Hematopoietic multipotent progenitor cell treated with erythropoietin and hydrocortisone succinate and interleukin-3 and kit ligand, for 15 days (in vitro differentiated cells): Measurements from ENCODE around the gene PAFAH1B2.
"Not testable (repeated sequence)": the region's sequence is repeated elsewhere in the genome, so short reads cannot be mapped to it uniquely, and the experiment has no call there.

Experiments
- DNase-seq: peaks from one replicate; pipeline ENCODE4 v3.0.0-alpha.2; 2015; ENCODE audit warnings: low spot score

Gene PAFAH1B2

GRCh38 chr11:117172724-117173421, 28.8 kb downstream of the PAFAH1B2 start:
- DNase-seq: no peak

- DNase-seq: no peak
These were observed 31.0 kb downstream of the PAFAH1B2 start for GRCh38 chr11:117175104-117175503.

- no peak for DNase-seq
These were observed 31.7 kb downstream of the PAFAH1B2 start for GRCh38 chr11:117175781-117176180.

DNA sequence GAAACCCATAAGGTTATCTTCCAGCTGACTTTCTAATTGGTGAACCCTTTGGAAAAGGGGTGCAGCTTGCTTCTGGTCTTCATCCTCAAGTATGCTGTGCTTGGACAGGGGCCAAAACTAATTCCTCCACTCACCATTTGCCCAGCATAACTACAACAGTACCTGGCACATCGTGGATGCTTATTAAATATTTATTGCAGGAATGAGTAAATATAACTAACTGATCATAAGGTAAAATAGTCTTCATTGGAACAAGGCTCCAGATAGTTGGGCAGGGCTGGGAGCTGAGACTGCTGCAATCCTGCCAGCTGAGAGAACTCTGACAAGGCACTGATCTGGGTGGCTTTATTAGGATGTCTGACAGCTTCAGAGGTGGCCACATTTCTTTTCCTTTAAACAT, 32.1 kb downstream of the PAFAH1B2 start:
- no peak for DNase-seq

GRCh38 chr11:117177534-117178209, 33.6 kb downstream of the PAFAH1B2 start:
- no peak for DNase-seq

- DNase-seq: peak; percentile 91
These were observed 34.3 kb downstream of the PAFAH1B2 start, which contains the start of gene SIDT2 for GRCh38 chr11:117178210-117179034. Gene SIDT2, plus strand, starts transcription at chr11:117178743. Its CDS starts 521 bp downstream, at chr11:117179264.

DNA sequence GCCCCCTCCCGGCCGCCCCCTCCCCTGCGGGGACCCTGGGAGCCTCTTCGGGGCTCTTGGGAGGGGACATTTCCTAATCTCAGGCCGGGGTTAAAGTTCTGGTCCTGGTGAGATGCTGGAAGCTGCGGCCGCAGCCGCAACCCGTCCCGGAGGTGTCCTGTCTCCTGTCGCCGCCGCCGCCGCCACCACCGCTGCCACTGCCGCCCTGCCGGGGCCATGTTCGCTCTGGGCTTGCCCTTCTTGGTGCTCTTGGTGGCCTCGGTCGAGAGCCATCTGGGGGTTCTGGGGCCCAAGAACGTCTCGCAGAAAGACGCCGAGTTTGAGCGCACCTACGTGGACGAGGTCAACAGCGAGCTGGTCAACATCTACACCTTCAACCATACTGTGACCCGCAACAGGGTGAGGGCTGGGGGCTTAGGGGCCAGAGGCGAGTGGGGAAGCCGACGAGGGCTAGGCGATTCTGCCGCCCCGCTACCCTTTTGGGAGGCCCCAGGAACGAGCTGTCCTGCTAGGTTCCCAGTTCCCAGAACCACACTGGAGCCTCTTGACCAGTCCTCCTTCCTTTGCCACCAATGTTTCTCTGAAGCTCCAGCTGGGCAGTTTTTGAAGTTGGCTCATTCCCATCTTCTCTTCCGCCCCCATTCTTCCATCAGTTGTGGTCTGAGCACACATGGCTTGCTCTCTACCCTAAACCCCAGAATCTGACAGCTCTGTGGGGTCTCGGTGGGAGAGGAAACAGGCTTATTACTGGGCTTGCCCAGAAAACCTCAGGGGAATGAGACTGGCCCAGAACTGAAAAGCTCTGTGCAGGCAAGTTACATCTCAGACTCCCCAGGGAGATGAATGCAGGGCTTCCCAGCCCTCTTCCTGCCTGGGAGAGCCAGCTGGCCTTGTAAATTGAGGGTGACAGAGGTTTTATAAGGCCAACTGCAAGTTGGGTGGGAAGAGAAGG, 35.2 kb downstream of the PAFAH1B2 start:
- DNase-seq: peak; percentile 51

- no peak for DNase-seq
These were observed 35.9 kb downstream of the PAFAH1B2 start for GRCh38 chr11:117180020-117180419.

- DNase-seq: peak; percentile 79
These were observed 36.8 kb downstream of the PAFAH1B2 start for GRCh38 chr11:117180661-117181585.

- DNase-seq: no peak
These were observed 37.8 kb downstream of the PAFAH1B2 start for GRCh38 chr11:117181586-117182550.

DNA sequence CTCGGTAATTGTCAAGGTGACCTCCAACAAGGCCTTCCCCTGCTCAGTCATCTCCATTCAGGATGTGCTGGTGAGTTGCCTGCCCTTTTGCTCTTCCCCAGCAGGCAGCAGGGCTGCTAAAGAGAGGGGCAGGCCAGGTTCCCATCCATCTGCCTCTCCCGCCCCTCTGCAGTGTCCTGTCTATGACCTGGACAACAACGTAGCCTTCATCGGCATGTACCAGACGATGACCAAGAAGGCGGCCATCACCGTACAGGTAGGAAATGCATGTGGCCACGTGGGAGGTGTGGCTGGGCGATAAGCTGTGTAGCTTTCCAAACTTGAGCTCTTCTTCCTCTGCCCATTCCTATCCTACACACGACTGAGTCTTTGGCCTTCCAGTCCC, 38.5 kb downstream of the PAFAH1B2 start:
- no peak for DNase-seq

DNA sequence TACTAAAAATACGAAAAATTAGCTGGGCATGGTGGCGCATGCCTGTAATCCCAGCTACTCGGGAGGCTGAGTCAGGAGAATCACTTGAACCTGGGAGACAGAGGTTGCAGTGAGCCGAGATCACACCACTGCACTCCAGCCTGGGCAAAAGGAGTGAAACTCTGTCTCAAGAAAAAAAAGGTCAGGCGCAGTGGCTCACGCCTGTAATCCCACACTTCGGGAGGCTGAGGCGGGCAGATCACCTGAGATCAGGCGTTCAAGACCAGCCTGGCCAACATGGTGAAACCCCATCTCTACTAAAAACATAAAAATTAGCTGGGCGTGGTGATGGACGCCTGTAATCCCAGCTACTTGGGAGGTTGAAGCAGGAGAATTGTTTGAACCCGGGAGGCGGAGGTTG, 39.1 kb downstream of the PAFAH1B2 start:
- not testable (repeated sequence) for DNase-seq

GRCh38 chr11:117183724-117184349, 39.8 kb downstream of the PAFAH1B2 start:
- DNase-seq: no peak

- no peak for DNase-seq
These were observed 41.8 kb downstream of the PAFAH1B2 start for GRCh38 chr11:117185736-117186430.

DNA sequence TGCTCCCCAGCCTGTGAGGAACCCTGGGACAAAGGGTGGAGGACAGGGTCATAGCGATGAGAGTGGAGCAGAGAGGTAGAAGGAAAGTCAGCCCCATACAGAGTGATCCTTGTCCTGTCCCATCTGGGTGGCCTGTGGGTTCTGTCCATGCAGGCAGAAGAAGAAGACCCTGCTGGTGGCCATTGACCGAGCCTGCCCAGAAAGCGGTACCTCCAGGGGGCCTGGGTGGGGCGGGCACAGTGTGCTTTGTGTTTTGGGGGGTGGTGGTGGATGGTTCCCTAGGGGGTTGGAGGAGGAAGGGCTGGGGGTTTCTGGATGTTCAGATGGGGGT, 42.3 kb downstream of the PAFAH1B2 start:
- no peak for DNase-seq

GRCh38 chr11:117187007-117187406, 42.9 kb downstream of the PAFAH1B2 start:
- no peak for DNase-seq

DNA sequence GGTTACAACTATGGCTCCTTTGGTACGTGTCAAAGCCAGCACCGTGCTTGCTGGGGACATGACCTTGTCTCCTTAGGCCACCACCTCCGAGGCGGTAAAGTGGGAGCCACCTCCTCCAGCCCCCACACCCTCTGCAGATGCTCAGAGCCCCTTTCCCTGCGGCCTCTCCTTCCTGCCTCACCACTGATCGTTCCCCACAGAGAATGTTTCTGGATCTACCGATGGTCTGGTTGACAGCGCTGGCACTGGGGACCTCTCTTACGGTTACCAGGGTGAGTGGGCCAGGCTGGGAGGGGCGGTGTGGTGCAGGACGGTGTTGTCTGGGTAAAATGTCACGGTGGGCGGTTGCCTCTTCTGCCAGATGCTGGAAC, 43.3 kb downstream of the PAFAH1B2 start:
- DNase-seq: no peak

DNA sequence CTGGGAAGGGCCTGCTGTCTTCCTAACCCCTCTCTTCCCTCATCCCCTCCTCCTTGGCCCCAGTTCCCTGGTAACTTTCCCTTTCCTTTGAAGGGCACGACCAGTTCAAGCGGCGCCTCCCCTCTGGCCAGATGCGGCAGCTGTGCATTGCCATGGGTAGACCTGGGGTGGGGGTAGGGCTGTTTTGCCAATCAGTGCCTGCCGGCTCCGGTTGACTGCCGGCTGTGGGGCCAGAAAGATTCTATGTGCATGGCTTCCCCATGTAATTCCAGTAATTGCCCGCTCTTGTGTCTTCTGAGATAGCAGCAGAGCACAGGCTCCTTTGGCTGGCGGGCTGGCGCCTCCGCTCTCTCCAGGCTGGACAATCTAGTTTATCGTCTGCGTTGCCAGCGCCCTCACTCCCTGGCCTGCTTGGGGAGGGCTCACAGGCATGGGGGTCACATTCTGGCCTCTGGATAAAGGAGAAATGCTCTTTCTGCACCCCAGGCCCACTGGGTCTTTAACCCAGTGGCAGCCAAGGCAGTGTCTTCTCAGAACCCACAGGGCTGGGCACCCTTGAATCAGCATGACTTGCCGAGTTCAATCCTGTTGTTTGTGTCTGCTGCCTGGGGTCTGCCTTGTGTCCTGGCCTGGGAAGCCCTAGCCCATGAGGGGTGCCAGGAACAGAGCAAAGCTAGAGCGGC, 43.9 kb downstream of the PAFAH1B2 start:
- no peak for DNase-seq
